Effector CD4-positive, alpha-beta T cell (primary cell): Measurements from ENCODE around the gene ZNF846.
"Not testable (repeated sequence)": the region's sequence is repeated elsewhere in the genome, so short reads cannot be mapped to it uniquely, and the experiment has no call there.

Experiments used
- DNase-seq: peaks from one replicate; pipeline ENCODE4 v3.0.0-alpha.2; 2020
- total RNA-seq: gene quantifications from one replicate; lab custom pipeline; 2026; lab: John Stamatoyannopoulos, UW

Gene ZNF846
- 9.2 reads per million, percentile 30 among the genes with 10 or more reads in this experiment for total RNA-seq

DNA sequence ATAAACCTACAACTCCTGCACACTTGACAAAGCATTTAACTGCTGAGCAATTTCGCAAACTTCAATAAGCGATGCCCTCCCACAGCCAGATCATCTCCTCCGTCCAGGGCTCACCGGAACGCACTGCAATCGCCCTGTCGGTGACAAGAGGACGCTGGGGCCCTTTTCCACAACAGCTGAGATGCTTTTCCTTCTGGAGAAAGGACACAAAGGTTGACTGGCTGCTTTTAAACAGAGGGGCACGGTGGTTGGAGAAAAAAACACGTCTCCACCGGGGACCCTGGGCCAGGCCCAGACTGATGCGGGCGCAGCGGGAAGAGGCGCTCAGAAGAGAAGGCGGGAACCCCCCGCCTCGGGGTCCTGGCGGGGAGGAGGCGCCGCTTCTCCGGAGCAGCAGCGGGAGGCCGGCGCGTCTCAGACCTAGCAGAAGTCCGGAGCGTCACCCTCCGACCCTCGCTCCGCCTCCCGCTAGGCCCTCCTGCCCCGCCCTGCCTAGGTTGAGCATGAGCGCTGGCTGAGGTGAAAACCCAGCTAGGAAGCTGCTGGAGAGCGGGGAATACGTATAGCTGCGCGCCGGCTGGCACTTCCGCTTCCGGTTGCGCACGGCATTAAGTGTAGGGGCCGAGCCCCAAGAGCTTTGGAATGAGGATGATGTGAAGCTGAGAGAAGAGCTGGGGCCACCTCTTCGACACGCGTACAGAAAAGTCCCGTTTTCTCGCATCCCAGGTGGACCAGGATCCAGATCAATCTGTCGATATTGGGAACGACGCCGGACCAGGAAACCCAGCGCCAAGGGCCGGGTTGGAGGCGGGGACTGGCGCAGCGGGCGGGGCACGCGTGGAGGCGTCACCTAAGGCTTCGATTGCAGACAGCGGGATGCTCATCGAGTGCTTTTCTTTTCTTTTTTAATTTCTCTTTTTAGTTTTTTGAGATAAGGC is at the start of gene ZNF846:
Gene ZNF846, minus strand, starts transcription at position 564 of the 938 bp plus-strand sequence. CDS start 3,788 bp downstream, outside the sequence.
- peak; percentile 88 for DNase-seq

GRCh38 chr19:9818175-9818733 is 49.7 kb upstream of the ZNF846 start:
- no peak for DNase-seq

DNA sequence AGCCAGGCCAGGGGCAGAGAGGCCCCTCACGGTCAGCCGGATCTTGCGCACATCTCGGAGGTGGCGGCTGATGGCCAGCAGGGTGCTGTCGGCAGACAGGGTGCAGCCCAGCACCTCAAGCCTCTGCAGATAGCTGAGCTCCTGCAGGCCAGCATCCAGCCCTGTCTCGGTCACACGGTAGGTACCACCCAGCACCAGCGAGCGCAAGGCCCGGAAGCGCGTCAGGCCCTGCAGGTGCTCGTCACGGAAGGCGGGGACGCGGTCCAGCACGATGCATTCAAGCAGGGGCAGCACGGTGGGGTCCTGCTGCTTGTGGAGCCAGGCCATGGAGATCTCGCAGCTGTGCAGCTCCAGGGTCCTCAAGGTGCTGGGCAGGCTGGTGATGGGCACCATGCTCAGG is 42.6 kb upstream of the ZNF846 start:
- no peak for DNase-seq

- no peak for DNase-seq
These were observed 40.6 kb upstream of the ZNF846 start for GRCh38 chr19:9808855-9809824.

DNA sequence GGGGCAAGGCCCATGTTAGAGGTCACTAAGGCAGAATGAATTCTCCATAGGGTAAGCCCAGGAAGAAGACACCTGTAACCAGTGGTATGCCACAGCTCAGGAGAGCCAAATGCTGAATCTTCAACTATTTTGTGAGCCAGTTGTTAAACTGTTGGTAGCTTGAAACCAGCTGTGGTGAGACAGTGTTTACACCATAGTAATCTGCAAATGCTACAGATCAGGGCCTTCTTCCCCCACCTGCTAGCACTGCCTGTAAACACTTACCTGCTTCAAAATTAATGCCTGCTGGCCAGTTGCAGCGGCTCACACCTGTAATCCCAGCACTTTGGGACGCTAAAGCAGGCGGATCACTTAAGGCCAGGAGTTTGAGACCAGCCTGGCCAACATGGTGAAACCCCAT is 38.3 kb upstream of the ZNF846 start:
- DNase-seq = no peak

DNA sequence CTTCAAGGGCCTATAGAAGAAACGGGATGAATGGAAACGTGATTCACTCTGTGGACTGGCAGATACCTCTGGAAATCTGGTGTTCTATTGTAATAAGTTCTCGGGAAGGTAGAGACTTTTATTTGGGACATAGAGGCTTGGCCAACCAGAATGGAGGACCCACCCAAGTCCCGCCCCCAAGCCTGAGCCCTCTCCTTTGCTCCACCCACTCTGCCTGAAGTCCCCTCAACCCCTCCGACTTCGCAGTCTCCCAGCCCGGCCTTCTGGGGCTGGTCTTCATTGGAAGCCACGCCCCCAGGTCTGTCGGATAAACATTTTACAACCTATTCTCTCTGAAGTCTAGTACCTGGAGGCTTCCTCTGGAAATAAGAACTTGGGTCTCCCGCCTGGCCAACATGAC is 33.4 kb upstream of the ZNF846 start:
- DNase-seq = no peak

- DNase-seq = no peak
These were observed 30.6 kb upstream of the ZNF846 start for GRCh38 chr19:9799162-9799561.

- DNase-seq = no peak
These were observed 29.3 kb upstream of the ZNF846 start for GRCh38 chr19:9797871-9798270.

GRCh38 chr19:9796113-9796773 is 27.7 kb upstream of the ZNF846 start:
- peak; percentile 81 for DNase-seq

DNA sequence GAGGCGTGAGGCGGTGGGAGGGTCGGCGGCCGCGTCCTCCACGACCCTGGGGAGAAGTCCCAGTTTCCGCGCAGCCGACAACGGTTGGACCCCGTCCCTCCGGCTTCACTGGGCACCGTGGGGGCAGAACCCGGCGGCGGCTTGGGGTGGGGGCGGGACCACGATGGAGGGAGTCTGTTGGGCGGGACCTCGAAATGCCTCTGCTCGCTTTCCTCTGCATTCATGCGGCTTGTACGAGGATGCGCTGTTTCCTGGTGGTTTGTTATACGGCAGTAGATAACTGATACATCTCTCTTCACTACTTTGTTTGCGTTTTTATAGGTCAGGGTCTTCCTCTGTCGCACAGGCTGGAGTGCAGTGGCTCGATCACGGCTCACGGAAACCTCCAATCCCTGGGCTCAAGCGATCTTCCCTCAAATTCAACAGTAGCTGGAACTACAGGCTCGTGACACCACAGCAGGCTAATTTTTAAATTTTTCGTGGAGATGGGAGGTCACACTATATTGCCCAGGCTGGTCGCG is 24.6 kb upstream of the ZNF846 start:
- peak; percentile 47 for DNase-seq

GRCh38 chr19:9792206-9793070 is 23.9 kb upstream of the ZNF846 start:
- DNase-seq = peak; percentile 89

GRCh38 chr19:9791552-9792205 is 23.1 kb upstream of the ZNF846 start:
- DNase-seq = peak; percentile 91

DNA sequence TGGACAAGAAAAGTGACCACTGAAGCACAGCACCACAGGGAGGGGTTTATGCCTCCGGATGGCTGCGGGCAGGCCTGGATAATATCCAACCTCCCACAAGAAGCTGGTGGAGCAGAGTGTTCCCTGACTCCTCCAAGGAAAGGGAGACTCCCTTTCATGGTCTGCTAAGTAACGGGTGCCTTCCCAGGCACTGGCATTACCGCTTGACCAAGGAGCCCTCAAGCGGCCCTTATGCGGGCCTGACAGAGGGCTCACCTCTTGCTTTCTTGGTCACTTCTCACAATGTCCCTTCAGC is 22.5 kb upstream of the ZNF846 start:
- DNase-seq = not testable (repeated sequence)

- DNase-seq = not testable (repeated sequence)
These were observed 21.0 kb upstream of the ZNF846 start for GRCh38 chr19:9789579-9789978.

DNA sequence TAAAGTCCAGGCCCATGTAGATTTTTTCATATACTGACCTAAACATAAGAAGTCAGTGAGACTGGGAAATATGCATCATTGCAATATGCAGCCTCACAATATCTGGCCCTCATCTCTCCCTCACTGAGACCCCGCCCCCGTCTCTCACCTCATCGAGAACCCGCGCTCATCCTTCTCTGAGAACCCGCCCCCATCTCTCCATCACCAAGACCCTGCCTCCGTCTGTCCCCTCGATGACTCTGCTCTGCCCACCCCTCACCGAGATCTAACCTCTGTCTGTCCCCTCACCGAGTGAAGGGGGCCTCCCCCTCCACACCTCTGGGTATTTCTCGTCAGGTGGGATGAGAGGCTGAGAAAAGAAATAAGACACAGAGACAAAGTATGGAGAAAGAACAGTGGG is 20.5 kb upstream of the ZNF846 start:
- DNase-seq = no peak

DNA sequence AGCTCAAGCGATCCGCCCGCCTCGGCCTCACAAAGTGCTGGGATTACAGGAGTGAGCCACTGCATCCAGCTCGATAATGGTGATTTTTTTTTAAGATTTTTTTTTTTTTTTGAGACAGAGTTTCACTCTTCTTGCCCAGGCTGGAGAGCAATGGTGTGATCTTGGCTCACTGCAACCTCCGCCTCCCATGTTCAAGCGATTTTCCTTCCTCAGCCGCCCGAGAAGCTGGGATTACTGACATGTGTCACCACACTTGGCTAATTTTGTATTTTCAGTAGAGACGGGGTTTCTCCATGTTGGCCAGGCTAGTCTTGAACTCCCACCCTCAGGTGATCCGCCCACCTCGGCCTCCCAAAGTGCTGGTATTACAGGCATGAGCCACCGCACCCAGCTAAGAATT is 20.1 kb upstream of the ZNF846 start:
- not testable (repeated sequence) for DNase-seq

DNA sequence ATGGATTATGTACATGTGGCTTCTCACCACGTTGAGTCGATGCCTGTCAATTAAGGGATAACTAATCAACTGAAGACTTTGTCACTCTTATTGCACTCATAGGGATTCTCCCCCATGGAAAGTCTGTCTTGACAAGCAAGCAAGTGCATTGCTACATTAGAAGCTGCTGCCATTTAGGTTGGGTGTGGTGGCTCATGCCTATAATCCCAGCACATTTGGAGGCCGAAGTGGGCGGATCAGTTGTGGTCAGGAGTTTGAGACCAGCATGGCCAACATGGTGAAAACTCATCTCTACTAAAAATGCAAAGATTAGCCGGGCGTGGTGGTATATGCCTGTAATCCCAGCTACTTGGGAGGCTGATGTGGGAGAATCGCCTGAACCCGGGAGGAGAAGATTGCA is 18.3 kb upstream of the ZNF846 start:
- DNase-seq = no peak

DNA sequence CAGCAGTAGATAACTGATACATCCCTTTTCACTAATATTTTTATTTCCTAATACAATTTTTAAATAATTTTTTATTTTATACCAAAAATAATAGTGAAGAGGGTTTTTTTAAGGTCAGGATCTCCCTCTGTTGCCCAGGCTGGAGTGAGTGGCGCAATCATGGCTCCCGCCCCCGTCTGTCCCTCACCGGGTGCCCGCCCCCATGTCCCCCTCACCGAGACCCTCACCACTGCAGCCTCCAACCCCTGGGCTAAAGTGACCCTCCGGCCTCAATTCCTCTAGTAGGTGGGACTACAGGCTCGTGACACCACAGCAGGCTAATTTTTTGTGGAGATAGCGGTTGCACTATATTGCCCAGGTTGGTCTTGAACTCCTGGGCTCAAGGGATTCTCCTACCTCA is 17.8 kb upstream of the ZNF846 start:
- no peak for DNase-seq

GRCh38 chr19:9785367-9786331 is 17.1 kb upstream of the ZNF846 start:
- DNase-seq = peak; percentile 92

GRCh38 chr19:9784163-9784496 is 15.6 kb upstream of the ZNF846 start:
- not testable (repeated sequence) for DNase-seq
